Cardiac muscle cell (in vitro differentiated cells and primary cell): ENCODE results near the gene PIK3CD. TPM values are rescaled to one million over a fixed set of nuclear protein-coding genes. Genes with fewer than 3 reads are reported as not detected.
"Not testable (repeated sequence)": the region's sequence is repeated elsewhere in the genome, so short reads cannot be mapped to it uniquely, and the experiment has no call there.

Experiments
- DNase-seq, 2 donors: peaks; one replicate each; pipeline versions ENCODE4 v3.0.0 to v3.0.0-alpha.2; 2010 to 2017; ENCODE audit warnings: low read depth in 1 of 2, low spot score in 1 of 2
- H3K27ac ChIP-seq: fragments of 200-600 bp; sonication (generic); 2 replicates; pipeline ENCODE4 v1.5.1; 2016
- H3K27me3 ChIP-seq: fragments of 200-600 bp; sonication (generic); 2 replicates; pipeline ENCODE4 v1.6.0; 2016; ENCODE audit warnings: control low read depth
- H3K36me3 ChIP-seq: fragments of 200-600 bp; sonication (generic); 2 replicates; pipeline ENCODE4 v1.5.1; 2016; ENCODE audit warnings: control low read depth
- H3K4me1 ChIP-seq: fragments of 200-600 bp; sonication (generic); 2 replicates; pipeline ENCODE4 v1.8.1; 2017; ENCODE audit warnings: low read depth, mild to moderate bottlenecking, mixed run types
- H3K4me3 ChIP-seq: fragments of 200-600 bp; sonication (generic); 2 replicates; pipeline ENCODE4 v1.5.1; 2016; ENCODE audit warnings: mild to moderate bottlenecking
- H3K9me3 ChIP-seq: fragments of 200-600 bp; sonication (generic); 2 replicates; pipeline ENCODE4 v1.5.1; 2017; ENCODE audit warnings: low read depth, mild to moderate bottlenecking, control low read depth
- CTCF ChIP-seq: IDR thresholded peaks from 2 replicates; pipeline ENCODE4 v1.5.1; 2012; ENCODE audit warnings: low read depth, mild to moderate bottlenecking, low read length
- polyA plus RNA-seq: library from polyadenylated mRNA; unstranded; fragments of >200 nt; fragmentation: Nextera tagmentation; extraction: Ambion mirVana; gene quantifications from 2 replicates; pipeline ENCODE4 v1.2.1, GENCODE V29; 2016
- total RNA-seq: library from RNA; depleted of rRNA; stranded (reverse); fragments of >200 nt; gene quantifications from 2 replicates; pipeline ENCODE4 v1.2.3, GENCODE V29; 2016

The PIK3CD gene
- total and polyA plus RNA-seq, 2 experiments from 2014 or later, result 3.0 to 7.9 TPM

- Histone ChIP-seq H3K36me3 (no peaks in the 10 kb centered on the region), H3K27ac (no peak overlapping the region), H3K4me3 (no peak overlapping the region), H3K27me3 (no peaks in the 10 kb centered on the region), H3K9me3 (no peaks in the 10 kb centered on the region), H3K4me1 (peaks cover 8% of the 10 kb centered on the region)
- DNase-seq, result no peak
- TF ChIP-seq CTCF, result no peak
Observed at GRCh38 chr1:9761855-9762254, 110.3 kb downstream of the PIK3CD start.

- H3K9me3 ChIP-seq, DNase-seq: not testable (repeated sequence)
Observed at GRCh38 chr1:9762446-9762845, 110.9 kb downstream of the PIK3CD start.

GRCh38 chr1:9763914-9764313, 112.4 kb downstream of the PIK3CD start:
- H3K4me1 ChIP-seq, result peaks cover 8% of the 10 kb centered on the region
- no peak overlapping the region for H3K27ac ChIP-seq
- no peak for TF ChIP-seq CTCF
- no peaks in the 10 kb centered on the region for H3K9me3 ChIP-seq
- no peak for DNase-seq
- H3K4me3 ChIP-seq, result no peak overlapping the region
- no peaks in the 10 kb centered on the region for H3K27me3 ChIP-seq
- H3K36me3 ChIP-seq, result no peaks in the 10 kb centered on the region

More at GRCh38 chr1:9762446-9762845, 110.9 kb downstream of the PIK3CD start:
- H3K4me3 ChIP-seq, H3K4me1 ChIP-seq, H3K27me3 ChIP-seq, H3K36me3 ChIP-seq, H3K27ac ChIP-seq: not testable (repeated sequence)

- no peak overlapping the region for H3K4me3 ChIP-seq
- TF ChIP-seq CTCF, result no peak
- H3K4me1 ChIP-seq, result peaks cover 2% of the 10 kb centered on the region
- H3K9me3 ChIP-seq, result no peaks in the 10 kb centered on the region
- H3K27me3 ChIP-seq, result no peaks in the 10 kb centered on the region
- H3K36me3 ChIP-seq, result no peaks in the 10 kb centered on the region
- no peak overlapping the region for H3K27ac ChIP-seq
- DNase-seq, result no peak
Observed at GRCh38 chr1:9764550-9764949, 113.0 kb downstream of the PIK3CD start.

GRCh38 chr1:9766759-9767442, 115.4 kb downstream of the PIK3CD start:
- H3K4me3 ChIP-seq, result no peak overlapping the region
- H3K4me1 ChIP-seq, result no peaks in the 10 kb centered on the region
- no peaks in the 10 kb centered on the region for H3K36me3 ChIP-seq
- H3K27me3 ChIP-seq, result no peaks in the 10 kb centered on the region
- TF ChIP-seq CTCF, result no peak
- peak in 1 of 2 donors; percentile 94 for DNase-seq
- H3K27ac ChIP-seq, result peak overlapping the region; percentile 30
- no peaks in the 10 kb centered on the region for H3K9me3 ChIP-seq

- H3K4me3 ChIP-seq, result no peak overlapping the region
- no peak overlapping the region for H3K27ac ChIP-seq
- H3K4me1 ChIP-seq, result no peaks in the 10 kb centered on the region
- TF ChIP-seq CTCF, result no peak
- no peaks in the 10 kb centered on the region for H3K9me3 ChIP-seq
- peaks cover 10% of the 10 kb centered on the region for H3K36me3 ChIP-seq
- H3K27me3 ChIP-seq, result no peaks in the 10 kb centered on the region
- DNase-seq, result no peak
Observed at GRCh38 chr1:9767964-9768668, 116.6 kb downstream of the PIK3CD start.
